ENCODE data around the gene NIPAL3. TPM values are rescaled to one million over a fixed set of nuclear protein-coding genes. Genes with fewer than 3 reads are reported as not detected.

NIPAL3 gene
- total RNA-seq, 6 donors from 2014 or later = 28.2 to 71.0 (median 46.6) TPM

DNA sequence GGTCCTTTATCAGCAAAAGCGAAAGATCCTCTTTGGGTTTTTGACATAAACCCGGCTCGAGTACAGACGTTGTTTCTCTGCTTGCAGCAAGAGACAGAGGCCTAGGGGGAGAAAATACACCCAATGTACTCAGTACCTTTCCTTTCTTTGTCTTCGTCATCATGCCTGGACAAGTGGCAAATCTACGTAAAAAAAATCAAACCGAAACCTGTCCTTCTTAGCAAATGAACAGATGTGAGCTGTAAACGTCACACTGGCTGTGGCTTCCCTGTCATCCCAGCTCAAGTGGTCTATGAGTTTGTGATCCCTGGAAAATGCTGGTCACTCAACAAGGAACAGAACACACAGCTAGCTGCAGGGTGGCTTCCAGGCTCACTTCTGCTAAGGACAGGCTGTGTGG, 41.9 kb upstream of the NIPAL3 start:
- H3K27me3 ChIP-seq = no peaks in the 10 kb centered on the region
- no peak overlapping the region for H3K4me3 ChIP-seq
- H3K9me3 ChIP-seq = no peaks in the 10 kb centered on the region
- ATAC-seq (ENCODE audit: low FRiP score in 2 of 2) = no peak
- TF ChIP-seq POLR2A (IDR thresholded peaks at IDR 0.05) = no peak
- TF ChIP-seq, protein P1, sequence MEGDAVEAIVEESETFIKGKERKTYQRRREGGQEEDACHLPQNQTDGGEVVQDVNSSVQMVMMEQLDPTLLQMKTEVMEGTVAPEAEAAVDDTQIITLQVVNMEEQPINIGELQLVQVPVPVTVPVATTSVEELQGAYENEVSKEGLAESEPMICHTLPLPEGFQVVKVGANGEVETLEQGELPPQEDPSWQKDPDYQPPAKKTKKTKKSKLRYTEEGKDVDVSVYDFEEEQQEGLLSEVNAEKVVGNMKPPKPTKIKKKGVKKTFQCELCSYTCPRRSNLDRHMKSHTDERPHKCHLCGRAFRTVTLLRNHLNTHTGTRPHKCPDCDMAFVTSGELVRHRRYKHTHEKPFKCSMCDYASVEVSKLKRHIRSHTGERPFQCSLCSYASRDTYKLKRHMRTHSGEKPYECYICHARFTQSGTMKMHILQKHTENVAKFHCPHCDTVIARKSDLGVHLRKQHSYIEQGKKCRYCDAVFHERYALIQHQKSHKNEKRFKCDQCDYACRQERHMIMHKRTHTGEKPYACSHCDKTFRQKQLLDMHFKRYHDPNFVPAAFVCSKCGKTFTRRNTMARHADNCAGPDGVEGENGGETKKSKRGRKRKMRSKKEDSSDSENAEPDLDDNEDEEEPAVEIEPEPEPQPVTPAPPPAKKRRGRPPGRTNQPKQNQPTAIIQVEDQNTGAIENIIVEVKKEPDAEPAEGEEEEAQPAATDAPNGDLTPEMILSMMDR (IDR thresholded peaks at IDR 0.05) = no peak
- TF ChIP-seq EP300 (IDR thresholded peaks at IDR 0.05) = no peak
- no peak for TF ChIP-seq POLR2AphosphoS5 (IDR thresholded peaks at IDR 0.05)
- no peak overlapping the region for H3K27ac ChIP-seq
- H3K36me3 ChIP-seq = peaks cover 0 to 26% (median 0%) of the 10 kb centered on the region in 4 donors
- H3K4me1 ChIP-seq = no peaks in the 10 kb centered on the region
- 87 to 90% methylated on average over 8 of the region's 8 CpGs for WGBS, 2 donors
- DNase-seq = no peak

DNA sequence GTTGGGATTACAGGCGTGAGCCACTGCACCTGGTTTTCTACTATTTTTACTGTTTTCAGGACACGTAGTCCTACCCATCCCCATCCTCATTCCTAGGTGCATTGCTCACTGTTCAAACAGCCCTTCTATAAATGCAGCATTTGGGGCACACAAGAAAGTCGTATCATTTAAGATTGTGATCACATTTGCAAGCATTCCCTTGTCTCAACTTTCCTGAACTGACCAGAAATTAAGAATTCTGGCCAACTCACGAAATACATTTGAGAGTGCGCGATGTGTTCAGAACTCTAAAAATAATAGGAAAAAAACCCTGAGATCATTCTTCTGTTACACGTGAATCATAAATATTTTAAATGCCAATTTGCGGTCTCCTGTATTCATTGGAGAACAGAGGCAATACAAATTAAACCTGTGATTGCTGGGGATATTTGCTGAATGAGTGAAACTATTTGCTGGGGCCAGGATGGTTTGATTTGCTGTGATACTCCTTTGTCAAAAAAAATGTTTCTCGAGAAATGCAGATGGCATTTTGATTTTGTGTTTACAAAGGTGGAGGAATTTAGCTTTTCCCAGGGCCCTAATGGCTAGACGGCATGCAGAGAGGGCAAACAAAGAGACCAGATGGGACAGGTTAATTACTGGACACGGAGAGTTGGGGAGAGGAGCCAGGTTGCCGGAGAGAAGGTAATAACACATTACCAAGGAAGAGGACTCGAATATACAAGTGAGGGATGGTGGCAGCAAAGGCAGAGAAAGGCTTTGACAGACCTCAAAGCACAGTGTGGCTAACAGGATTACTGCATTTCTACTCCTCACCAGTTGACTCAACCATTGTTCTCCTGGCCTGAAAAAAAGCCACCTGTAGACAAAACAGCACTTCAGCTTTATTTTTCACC, 40.5 kb upstream of the NIPAL3 start:
- no peak for DNase-seq
- no peak for ATAC-seq (ENCODE audit: low FRiP score in 2 of 2)
- H3K9me3 ChIP-seq = no peaks in the 10 kb centered on the region
- no peak overlapping the region for H3K4me3 ChIP-seq
- no peaks in the 10 kb centered on the region for H3K27me3 ChIP-seq
- 87 to 93% methylated on average over 13 of the region's 13 CpGs for WGBS, 2 donors
- no peak overlapping the region for H3K27ac ChIP-seq
- TF ChIP-seq EP300 (IDR thresholded peaks at IDR 0.05) (no peak), POLR2A (IDR thresholded peaks at IDR 0.05) (no peak), POLR2AphosphoS5 (IDR thresholded peaks at IDR 0.05) (no peak)
- TF ChIP-seq, protein P1 (IDR thresholded peaks at IDR 0.05) = no peak
- no peaks in the 10 kb centered on the region for H3K4me1 ChIP-seq
- H3K36me3 ChIP-seq = peaks cover 0 to 26% (median 0%) of the 10 kb centered on the region in 4 donors

- 84 to 89% methylated on average over 8 of the region's 8 CpGs for WGBS, 2 donors
- Histone ChIP-seq H3K27me3 (no peaks in the 10 kb centered on the region), H3K4me3 (no peak overlapping the region), H3K36me3 (peaks cover 0 to 24% (median 0%) of the 10 kb centered on the region in 4 donors), H3K9me3 (no peaks in the 10 kb centered on the region), H3K4me1 (peaks cover 9 to 13% (median 11%) of the 10 kb centered on the region in 4 donors), H3K27ac (no peak overlapping the region)
- DNase-seq = no peak
- no peak for TF ChIP-seq POLR2AphosphoS5 (IDR thresholded peaks at IDR 0.05)
- no peak for TF ChIP-seq POLR2A (IDR thresholded peaks at IDR 0.05)
- no peak for TF ChIP-seq EP300 (IDR thresholded peaks at IDR 0.05)
- TF ChIP-seq, protein P1 (IDR thresholded peaks at IDR 0.05) = no peak
- ATAC-seq (ENCODE audit: low FRiP score in 2 of 2) = no peak
Measured at GRCh38 chr1:24379733-24380315, 35.8 kb upstream of the NIPAL3 start.

DNA sequence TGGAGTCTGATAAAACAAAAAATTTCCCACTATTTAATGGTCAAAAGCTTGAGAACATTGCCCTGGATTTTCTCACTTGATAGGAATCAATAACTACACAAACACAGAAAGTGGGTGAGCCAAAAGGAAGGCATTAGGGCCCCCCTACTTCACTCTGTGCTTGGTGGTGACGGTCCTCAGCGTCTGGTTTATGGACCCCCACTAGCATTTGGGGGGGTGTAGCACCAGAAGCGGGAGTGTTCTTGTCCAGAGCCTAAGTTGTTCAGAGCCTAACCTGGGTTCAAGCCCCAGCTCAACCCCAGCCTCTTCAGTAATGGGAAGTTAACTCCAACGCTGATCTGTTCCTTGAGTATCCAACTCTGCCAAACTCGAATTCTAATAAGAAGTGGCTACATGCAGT, 35.1 kb upstream of the NIPAL3 start:
- ATAC-seq (ENCODE audit: low FRiP score in 2 of 2) (no peak), DNase-seq (no peak)
- no peak overlapping the region for H3K4me3 ChIP-seq
- 93 to 94% methylated on average over 4 to 5 of the region's 5 CpGs for WGBS, 2 donors
- no peaks in the 10 kb centered on the region for H3K27me3 ChIP-seq
- H3K4me1 ChIP-seq = peaks cover 15 to 20% (median 17%) of the 10 kb centered on the region in 4 donors
- no peaks in the 10 kb centered on the region for H3K9me3 ChIP-seq
- peaks cover 0 to 24% (median 0%) of the 10 kb centered on the region in 4 donors for H3K36me3 ChIP-seq
- H3K27ac ChIP-seq = no peak overlapping the region
- no peak for TF ChIP-seq POLR2A (IDR thresholded peaks at IDR 0.05)
- TF ChIP-seq, protein P1 (IDR thresholded peaks at IDR 0.05) = no peak
- TF ChIP-seq EP300 (IDR thresholded peaks at IDR 0.05) = no peak
- TF ChIP-seq POLR2AphosphoS5 (IDR thresholded peaks at IDR 0.05) = no peak
